Brain microvascular endothelial cell (primary cell): Measurements from ENCODE around the gene UGT1A1.

ENCODE experiments used
- DNase-seq: peaks from one replicate; pipeline ENCODE4 v3.0.0-alpha.2; 2020
- H3K27ac ChIP-seq: fragments of 250-450 bp; sonication (Bioruptor Pico); 2 replicates; pipeline ENCODE4 v1.5.1; 2020; ENCODE audit warnings: mild to moderate bottlenecking, moderate library complexity
- H3K27me3 ChIP-seq: fragments of 250-450 bp; sonication (Bioruptor Pico); replicated peaks from 2 replicates; pipeline ENCODE4 v1.5.1; 2020; ENCODE audit warnings: mild to moderate bottlenecking
- H3K36me3 ChIP-seq: fragments of 250-450 bp; sonication (Bioruptor Pico); replicated peaks from 2 replicates; pipeline ENCODE4 v1.5.1; 2020; ENCODE audit warnings: mild to moderate bottlenecking
- H3K4me3 ChIP-seq: 2 replicates; pipeline ENCODE4 v1.5.1; 2011; ENCODE audit warnings: low read depth, mild to moderate bottlenecking, control low read depth, low read length, moderate library complexity
- in situ Hi-C: cut with HindIII; loops from 2 replicates; pipeline ENCODE4 v1.10.0; 2017; ENCODE audit warnings: low sequenced_read_pairs, low pct_ligation_motif_present
- TF ChIP-seq, protein P1 (sequence below): IDR thresholded peaks from 2 replicates; pipeline ENCODE4 v1.5.1; 2011; ENCODE audit warnings: low read depth, mild to moderate bottlenecking, moderate library complexity, low read length, control low read depth, inconsistent platforms; ENCODE audit errors: missing control alignments

Gene UGT1A1

DNA sequence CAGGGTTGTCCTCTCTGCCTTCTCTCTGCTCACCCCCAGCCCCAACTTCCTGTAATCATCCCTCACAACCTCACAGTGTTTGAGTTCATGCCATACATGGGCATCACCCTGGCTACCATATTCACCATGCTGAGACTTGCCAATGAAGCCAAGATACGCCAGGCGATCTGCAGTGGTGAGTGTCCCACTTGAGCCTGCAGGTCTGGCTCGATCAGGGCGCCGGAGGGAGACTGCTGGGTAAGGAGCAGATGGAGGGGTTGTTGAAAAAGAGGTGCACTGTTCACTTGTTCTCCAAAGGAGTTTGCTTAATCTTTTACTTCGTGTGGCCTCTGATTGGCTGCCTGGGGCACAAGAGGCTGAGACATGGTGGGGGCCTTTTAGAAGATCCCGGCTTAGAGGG, 32.6 kb downstream of the UGT1A1 start:
- Histone ChIP-seq H3K4me3 (no peak overlapping the region), H3K27ac (no peak overlapping the region), H3K27me3 (no peaks in the 10 kb centered on the region), H3K36me3 (no peaks in the 10 kb centered on the region)
- no peak for DNase-seq
- in situ Hi-C loops = no loop called here
- TF ChIP-seq, protein P1, sequence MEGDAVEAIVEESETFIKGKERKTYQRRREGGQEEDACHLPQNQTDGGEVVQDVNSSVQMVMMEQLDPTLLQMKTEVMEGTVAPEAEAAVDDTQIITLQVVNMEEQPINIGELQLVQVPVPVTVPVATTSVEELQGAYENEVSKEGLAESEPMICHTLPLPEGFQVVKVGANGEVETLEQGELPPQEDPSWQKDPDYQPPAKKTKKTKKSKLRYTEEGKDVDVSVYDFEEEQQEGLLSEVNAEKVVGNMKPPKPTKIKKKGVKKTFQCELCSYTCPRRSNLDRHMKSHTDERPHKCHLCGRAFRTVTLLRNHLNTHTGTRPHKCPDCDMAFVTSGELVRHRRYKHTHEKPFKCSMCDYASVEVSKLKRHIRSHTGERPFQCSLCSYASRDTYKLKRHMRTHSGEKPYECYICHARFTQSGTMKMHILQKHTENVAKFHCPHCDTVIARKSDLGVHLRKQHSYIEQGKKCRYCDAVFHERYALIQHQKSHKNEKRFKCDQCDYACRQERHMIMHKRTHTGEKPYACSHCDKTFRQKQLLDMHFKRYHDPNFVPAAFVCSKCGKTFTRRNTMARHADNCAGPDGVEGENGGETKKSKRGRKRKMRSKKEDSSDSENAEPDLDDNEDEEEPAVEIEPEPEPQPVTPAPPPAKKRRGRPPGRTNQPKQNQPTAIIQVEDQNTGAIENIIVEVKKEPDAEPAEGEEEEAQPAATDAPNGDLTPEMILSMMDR = no peak

DNA sequence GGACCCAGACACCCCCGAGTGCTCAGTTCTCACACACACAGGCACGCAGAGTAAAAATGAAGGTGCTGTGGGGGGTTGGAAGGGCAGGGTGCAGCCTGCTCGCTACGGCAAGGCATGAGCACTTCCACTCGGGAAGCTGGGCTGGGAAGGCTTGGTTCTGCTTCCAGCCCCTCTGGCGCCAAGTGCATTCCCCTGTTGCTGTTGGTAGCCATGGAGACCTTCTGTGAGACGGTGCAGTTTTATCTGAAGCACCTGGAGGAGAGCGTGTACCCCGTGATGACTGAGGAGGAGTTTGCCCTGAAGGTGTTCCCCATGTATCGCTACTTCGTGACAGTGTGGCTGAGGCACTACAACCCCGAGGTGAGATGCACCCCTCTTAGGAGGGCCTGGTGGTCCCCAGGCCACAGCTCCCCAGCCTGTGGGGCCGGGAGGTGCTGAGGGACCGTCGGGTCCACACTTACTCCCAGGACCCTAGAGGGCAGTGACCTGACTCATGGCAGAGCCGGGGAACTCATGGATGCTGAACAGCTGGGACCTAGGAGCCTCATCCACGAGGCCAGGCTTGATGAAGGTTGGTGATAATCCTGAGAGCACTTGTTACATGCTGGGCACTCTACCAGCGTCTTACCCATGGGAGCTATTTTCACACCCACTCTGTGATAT, 33.5 kb downstream of the UGT1A1 start:
- in situ Hi-C loops = no loop called here
- Histone ChIP-seq H3K36me3 (no peaks in the 10 kb centered on the region), H3K4me3 (no peak overlapping the region), H3K27ac (no peak overlapping the region), H3K27me3 (no peaks in the 10 kb centered on the region)
- no peak for DNase-seq
- TF ChIP-seq, protein P1 = no peak

DNA sequence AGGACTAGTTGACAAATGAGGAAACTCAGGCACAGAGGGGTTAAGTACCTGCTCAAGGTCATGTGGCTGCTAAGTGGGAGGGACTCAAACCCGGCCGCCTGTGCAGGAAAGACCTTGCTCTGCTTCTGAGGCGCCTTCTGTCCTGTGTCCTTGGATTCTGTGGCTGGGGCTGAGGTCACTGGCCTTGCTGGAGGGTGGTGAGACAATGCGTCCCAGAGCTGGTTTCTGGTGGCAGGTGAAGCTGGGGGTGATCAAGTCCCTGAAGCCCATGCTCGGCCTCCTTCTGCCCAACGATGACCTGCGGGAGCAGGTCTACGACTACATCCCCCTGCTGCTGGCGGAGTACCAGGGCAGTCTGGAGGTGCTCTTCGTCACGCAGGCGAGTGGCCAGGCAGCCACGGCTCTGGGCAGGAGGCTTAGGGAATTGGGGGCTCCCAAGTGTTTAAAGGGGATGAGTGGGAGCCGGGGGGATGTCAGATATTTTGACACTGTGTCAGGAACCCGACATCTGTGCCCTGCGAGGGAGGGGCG, 34.1 kb downstream of the UGT1A1 start:
- TF ChIP-seq, protein P1 = no peak
- DNase-seq = no peak
- in situ Hi-C loops = no loop called here

DNA sequence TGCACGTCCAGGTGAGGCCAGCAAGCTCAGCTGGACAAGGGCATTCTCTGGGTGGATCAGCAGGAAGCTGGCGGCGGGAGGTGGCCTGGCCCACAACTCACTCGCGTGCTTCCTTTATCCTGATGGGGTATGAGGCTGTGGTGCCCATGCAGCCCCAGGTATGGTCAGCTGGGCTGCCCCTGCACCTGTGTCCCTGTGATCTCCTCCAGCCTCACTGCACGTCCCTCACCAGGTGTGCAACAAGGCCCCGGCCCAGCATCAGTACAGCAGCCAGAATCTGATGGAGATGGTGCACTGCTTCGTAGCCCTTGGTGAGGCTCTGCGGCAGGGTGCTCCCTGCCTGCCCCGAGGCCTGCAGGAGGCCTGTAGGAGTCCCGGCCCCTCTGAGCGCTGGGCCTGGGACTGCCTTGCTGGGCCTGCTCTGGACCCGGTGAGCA, 35.7 kb downstream of the UGT1A1 start:
- no peak overlapping the region for H3K27ac ChIP-seq
- no peaks in the 10 kb centered on the region for H3K36me3 ChIP-seq
- DNase-seq = no peak
- in situ Hi-C loops = no loop called here
- H3K4me3 ChIP-seq = no peak overlapping the region
- TF ChIP-seq, protein P1 = no peak
- no peaks in the 10 kb centered on the region for H3K27me3 ChIP-seq

More for the DNA sequence above, 34.1 kb downstream of the UGT1A1 start:
- no peaks in the 10 kb centered on the region for H3K36me3 ChIP-seq
- H3K4me3 ChIP-seq = no peak overlapping the region
- no peaks in the 10 kb centered on the region for H3K27me3 ChIP-seq
- no peak overlapping the region for H3K27ac ChIP-seq

DNA sequence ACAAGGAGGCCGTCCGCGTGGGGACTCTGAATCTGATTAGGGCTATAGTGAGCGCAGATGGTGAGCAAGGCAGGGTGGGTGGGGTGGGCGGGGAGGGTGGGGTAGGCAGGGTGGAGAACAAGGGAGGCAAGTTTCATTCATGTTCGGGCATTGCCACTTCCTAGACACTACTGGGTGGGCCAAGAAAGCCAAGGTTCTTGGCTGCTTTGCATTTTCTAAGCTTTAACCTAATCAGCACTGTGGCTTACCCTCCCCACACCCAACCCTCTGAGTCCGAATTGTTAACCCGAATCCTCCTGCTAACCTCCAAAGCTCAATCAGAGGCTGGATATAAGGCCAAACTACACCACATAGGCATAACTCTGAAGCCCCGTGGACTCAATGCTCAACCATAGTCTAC, 36.2 kb downstream of the UGT1A1 start:
- TF ChIP-seq, protein P1 = no peak
- DNase-seq = no peak
- Histone ChIP-seq H3K36me3 (no peaks in the 10 kb centered on the region), H3K4me3 (no peak overlapping the region), H3K27ac (no peak overlapping the region), H3K27me3 (no peaks in the 10 kb centered on the region)
- in situ Hi-C loops = no loop called here
